ENCODE measurements around the gene MAPK8. TPM values are rescaled to one million over a fixed set of nuclear protein-coding genes. Genes with fewer than 3 reads are reported as not detected.

The MAPK8 gene
- total RNA-seq, 3 donors from 2014 or later, result 47.1 to 56.4 (median 53.5) TPM

DNA sequence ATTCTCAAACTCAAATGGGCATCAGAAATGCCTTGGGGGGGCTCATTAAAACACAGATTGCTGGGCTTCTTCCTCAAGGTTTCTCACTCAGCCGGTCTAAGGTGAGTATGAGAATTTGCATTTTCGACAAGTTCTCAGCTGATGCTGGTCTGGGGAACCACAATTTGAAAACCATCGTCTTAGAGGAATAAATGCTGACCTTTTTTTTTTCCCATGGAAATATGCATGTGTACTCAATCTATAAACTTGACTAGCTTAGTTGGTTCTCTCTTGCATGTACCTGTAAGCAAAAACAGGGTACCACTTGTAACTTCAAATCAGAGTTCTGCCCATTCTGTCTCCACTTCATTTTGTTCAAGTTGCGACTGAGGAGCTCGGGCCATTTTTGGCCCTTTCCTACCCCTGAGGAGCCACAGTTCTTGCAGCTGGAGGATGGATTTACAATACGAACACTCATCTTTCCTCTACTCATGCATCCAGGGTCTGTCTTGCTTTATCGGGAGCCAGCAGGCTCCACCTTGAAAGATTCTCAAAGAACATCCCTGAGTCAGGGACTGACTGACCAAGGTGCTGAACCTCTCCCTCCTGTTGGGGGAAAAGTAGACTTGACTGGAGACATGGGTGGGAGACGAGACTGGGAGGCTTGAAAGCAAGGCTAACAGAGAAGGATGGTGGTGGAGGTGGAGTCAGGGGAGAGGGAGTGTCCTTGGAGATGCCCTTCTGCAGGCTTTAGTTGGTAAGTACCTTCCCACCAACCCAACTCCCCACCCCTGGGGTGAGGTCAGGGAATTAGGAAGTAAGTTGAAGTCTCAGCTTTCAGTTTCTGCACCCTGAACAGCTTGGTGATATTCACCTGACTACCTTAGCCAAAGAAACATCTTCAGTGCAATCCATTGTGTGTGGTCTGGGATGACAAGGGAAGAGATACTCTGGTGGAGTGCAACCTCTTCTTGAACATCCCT lies 3.7 kb upstream of the MAPK8 start:
- no peaks in the 10 kb centered on the region for H3K9me3 ChIP-seq
- H3K36me3 ChIP-seq (ENCODE audit: low read depth), result peaks cover 4% of the 10 kb centered on the region
- no peak for DNase-seq
- H3K4me1 ChIP-seq (ENCODE audit: low read depth), result peaks cover 6% of the 10 kb centered on the region
- H3K4me3 ChIP-seq, result no peak overlapping the region
- intact Hi-C loops (cut with DNase I, micrococcal nuclease), result no loop called here
- TF ChIP-seq, protein P1, sequence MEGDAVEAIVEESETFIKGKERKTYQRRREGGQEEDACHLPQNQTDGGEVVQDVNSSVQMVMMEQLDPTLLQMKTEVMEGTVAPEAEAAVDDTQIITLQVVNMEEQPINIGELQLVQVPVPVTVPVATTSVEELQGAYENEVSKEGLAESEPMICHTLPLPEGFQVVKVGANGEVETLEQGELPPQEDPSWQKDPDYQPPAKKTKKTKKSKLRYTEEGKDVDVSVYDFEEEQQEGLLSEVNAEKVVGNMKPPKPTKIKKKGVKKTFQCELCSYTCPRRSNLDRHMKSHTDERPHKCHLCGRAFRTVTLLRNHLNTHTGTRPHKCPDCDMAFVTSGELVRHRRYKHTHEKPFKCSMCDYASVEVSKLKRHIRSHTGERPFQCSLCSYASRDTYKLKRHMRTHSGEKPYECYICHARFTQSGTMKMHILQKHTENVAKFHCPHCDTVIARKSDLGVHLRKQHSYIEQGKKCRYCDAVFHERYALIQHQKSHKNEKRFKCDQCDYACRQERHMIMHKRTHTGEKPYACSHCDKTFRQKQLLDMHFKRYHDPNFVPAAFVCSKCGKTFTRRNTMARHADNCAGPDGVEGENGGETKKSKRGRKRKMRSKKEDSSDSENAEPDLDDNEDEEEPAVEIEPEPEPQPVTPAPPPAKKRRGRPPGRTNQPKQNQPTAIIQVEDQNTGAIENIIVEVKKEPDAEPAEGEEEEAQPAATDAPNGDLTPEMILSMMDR (IDR thresholded peaks at IDR 0.05), result no peak
- no peak for ATAC-seq

GRCh38 chr10:48305905-48306264 lies 592 bp upstream of the MAPK8 start:
- DNase-seq (no peak), ATAC-seq (no peak)
- TF ChIP-seq, protein P1 (IDR thresholded peaks at IDR 0.05), result no peak
- intact Hi-C loops (cut with DNase I, micrococcal nuclease), result no loop called here
- H3K36me3 ChIP-seq (ENCODE audit: low read depth), result peaks cover 4% of the 10 kb centered on the region
- no peak overlapping the region for H3K4me3 ChIP-seq
- peaks cover 15% of the 10 kb centered on the region for H3K4me1 ChIP-seq (ENCODE audit: low read depth)
- H3K9me3 ChIP-seq, result no peaks in the 10 kb centered on the region

GRCh38 chr10:48306870-48307710 lies 613 bp downstream of the MAPK8 start:
- TF ChIP-seq, protein P1 (IDR thresholded peaks at IDR 0.05), result no peak
- peak overlapping the region; percentile 92 for H3K4me3 ChIP-seq
- H3K4me1 ChIP-seq (ENCODE audit: low read depth), result peaks cover 15% of the 10 kb centered on the region
- DNase-seq (peak; percentile 67 to 80 (median 80)), ATAC-seq (peak; percentile 58)
- intact Hi-C loops (cut with DNase I, micrococcal nuclease), result no loop called here
- H3K9me3 ChIP-seq, result no peaks in the 10 kb centered on the region
- H3K36me3 ChIP-seq (ENCODE audit: low read depth), result peaks cover 4% of the 10 kb centered on the region

- peaks cover 4% of the 10 kb centered on the region for H3K36me3 ChIP-seq (ENCODE audit: low read depth)
- intact Hi-C loops (cut with DNase I, micrococcal nuclease), result no loop called here
- DNase-seq (no peak), ATAC-seq (no peak)
- H3K9me3 ChIP-seq, result no peaks in the 10 kb centered on the region
- H3K4me3 ChIP-seq, result no peak overlapping the region
- TF ChIP-seq, protein P1 (IDR thresholded peaks at IDR 0.05), result no peak
- peaks cover 15% of the 10 kb centered on the region for H3K4me1 ChIP-seq (ENCODE audit: low read depth)
Measured at GRCh38 chr10:48307711-48308018, 1.2 kb downstream of the MAPK8 start.

GRCh38 chr10:48309711-48310226 lies 3.3 kb downstream of the MAPK8 start:
- no peak for DNase-seq
- Histone ChIP-seq H3K9me3 (no peaks in the 10 kb centered on the region), H3K36me3 (ENCODE audit: low read depth) (peaks cover 4% of the 10 kb centered on the region), H3K4me3 (no peak overlapping the region), H3K4me1 (ENCODE audit: low read depth) (peaks cover 15% of the 10 kb centered on the region)
- ATAC-seq, result peak; percentile 11
- TF ChIP-seq, protein P1 (IDR thresholded peaks at IDR 0.05), result peak; percentile 25
- intact Hi-C loops (cut with DNase I, micrococcal nuclease), result no loop called here
